A204.1 (cell line): ENCODE results near the gene CD226.
"Not testable (repeated sequence)": the region's sequence is repeated elsewhere in the genome, so short reads cannot be mapped to it uniquely, and the experiment has no call there.

Source experiments
- FAIRE-seq: peaks from 2 replicates; lab custom pipeline; 2012; peaks lifted over from hg19 to GRCh38; lab: Jason Lieb, UNC

The CD226 gene

DNA sequence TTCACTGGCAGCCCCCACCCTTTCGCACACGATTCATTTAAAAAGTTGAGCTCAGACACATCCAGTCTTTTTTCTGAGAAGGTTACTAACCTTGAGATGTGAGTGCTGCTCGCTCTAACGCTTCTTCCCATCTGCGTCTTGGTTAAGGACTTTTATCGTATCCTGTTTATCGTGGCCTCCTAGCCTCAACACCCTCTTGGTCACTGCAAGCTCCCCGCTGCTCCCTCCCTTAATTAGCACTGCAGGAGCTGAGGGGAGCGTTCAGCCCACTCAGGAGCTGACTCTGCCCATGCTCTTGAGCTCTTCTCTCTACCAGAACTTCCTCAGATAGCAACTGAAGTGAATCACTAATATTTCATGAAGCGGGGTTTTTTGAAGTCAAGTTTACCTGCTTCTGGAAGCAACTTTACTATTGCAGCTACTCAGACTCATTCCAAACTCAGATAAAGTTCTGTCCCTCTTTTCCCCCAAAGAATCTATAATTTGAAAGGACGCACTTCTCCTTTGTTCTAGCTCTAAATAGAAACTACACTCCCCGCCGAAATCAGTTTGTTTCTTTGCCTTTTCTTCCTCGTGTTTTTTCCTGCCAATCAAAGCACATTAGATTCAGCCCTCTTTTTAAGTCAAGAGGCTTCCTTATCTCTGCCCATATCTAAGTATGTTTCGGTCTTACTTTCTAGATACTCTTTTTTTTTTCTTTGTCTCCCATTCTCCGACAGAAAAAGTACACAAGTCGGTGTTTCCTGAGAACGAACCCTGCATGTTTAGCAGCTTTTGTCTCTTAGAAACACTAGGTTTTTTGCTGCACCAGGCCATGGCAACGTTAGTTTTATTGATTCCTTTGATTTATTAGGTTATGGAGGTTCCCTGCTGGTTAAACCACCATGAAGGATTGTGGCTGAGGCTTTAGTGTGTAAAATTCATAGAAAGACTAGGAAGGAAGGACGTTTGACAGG, 9.3 kb upstream of the CD226 start:
- FAIRE-seq = no peak

DNA sequence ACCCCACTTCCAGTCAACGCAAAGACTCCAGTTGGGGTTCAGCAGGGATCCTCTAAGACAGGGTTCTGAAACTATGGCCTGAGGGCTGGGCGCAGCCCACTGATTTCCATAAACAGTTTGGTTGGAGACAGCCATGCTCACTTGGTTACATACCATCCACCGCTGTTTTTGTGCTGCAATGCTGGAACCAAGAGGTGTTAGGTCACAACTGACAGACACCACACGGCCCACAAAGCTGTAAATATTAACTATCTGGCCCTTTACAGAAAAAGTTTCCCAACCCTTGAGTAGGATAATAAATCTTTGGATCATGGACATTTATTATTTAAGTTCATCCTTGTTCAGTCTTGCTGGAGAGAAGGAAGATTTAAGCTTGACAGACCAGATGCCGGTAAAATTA, 8.4 kb upstream of the CD226 start:
- no peak for FAIRE-seq

DNA sequence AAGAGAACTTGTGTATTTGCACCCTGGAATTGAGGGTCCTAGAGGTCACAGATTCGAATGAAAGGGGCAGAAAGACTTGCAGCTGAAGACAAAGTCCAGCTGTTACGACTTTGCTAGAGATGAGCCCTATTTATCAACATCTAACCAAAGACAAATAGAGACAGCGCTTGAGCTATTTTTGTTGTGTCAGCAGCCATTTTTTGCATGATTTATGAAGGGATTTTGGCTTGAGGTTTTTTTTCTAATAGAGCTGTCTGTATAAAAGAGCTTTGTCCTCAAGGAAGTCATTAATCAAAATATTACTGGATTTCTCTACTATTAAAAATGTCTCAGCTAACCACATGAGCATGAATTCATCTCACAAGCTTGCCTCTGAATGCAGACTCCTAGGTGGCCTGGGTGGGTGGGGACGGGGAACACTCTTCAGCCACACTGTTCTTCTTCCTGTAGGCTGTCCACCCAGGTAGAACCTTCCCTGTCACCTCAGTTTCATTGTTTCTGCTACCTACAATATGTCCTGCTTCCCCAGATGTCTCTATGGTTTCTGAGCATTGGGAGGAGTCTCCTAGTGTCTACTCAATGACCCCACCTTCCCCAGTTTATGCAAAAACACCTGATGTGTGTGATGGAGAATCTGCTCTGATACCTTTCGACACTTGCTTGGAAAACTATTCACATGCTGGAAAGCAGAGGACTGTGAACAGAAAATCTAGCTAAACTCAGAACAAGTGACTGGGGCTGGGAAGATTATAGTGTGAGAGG, 7.2 kb upstream of the CD226 start:
- no peak for FAIRE-seq

DNA sequence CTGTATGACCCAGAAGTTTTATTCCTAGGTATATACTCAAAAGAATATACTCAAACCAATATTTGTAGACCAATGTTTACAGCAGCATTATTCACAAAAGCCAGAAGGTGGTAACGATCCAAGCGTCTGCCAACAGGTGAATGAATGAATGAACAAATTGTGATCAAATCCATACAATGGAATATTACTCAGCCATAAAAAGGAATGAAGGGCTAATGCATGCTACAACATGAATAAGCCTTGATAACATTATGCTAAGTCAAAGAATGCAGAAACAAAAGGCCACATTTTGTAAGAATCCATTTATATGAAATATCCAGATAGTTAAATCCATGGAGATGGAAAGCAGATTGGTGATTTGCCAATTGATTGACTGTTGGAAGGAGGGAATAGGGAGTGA, 5.5 kb upstream of the CD226 start:
- FAIRE-seq = no peak

DNA sequence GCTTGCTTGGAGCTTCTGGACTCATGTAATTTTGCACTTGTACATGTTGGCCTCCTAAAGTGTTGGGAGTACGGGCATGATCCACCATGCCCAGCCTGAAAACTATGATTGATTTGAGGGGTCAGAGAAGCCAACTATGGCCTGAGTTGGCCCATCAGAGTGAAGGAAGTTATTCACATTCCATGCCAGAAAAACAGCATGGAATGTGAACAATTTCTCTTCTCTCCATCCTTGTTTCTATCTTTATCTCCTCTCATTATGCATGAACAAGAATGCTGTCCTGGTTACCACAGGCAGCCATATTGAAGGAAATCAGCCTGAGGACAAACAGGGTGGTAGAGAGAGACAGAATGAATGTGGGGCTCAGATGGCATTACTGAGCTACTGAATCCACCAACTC, 3.5 kb upstream of the CD226 start:
- no peak for FAIRE-seq

DNA sequence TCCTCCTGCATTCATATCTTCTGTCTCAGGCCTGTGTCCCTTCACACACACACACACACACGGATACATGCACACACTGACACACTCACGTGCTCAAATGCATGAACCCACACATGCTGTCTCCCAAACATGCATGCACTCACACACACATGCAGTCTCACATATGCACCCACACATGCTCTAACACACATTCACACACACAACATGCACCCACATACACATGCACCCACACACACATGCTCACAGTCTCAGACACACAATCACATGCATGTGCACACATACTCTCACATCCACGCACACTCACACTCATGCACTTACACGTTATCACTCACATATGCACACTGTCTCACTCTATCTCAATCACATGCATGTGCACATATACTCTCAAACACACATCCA, 1.9 kb upstream of the CD226 start:
- FAIRE-seq = no peak

DNA sequence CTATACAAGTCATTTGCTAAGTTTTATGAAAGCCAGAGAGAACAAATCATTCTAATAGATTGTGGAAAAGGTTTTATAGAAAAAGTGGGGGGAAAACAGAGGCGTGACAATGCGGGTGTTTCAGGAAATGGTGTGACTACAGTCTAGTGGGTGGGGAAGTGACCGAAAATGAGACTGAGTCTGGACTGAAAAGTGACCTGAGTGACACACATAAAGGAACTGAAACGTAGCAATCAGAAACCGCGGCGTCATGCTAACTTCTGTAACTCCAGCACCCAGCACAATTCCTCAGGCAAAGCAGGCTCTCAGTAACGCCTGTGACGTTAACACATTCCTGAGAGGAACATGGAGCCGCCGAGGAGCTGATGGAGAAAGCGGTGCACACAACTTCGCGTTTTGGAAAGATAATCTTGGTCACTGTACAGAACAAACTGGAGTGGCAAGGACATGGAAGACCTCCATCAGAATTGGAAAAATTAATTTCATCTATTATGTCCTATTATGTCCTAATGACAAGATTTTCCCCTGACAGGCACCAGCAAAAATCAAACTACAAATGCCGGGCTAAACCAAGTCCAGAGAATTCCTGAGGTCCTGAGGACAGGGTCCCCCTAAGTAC, 1.4 kb upstream of the CD226 start:
- FAIRE-seq = no peak

DNA sequence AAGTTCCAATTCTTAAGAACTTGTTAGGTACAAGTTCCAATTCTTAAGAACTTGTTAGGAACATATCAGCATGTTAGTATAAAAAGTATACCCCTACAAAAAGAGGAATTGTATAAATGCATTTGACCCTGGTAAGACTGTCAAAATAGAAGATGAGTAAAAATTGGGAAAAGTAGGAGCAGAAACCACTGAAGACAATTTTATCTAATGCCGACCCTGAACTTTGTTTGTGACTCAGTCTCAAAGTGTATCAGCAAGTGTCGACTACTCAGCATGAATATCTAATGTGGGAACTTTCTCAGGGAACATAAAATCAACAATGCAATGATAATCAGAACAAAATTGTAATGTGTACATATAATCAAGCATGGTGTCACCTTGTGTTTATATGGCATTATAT, 583 bp upstream of the CD226 start:
- FAIRE-seq = no peak

DNA sequence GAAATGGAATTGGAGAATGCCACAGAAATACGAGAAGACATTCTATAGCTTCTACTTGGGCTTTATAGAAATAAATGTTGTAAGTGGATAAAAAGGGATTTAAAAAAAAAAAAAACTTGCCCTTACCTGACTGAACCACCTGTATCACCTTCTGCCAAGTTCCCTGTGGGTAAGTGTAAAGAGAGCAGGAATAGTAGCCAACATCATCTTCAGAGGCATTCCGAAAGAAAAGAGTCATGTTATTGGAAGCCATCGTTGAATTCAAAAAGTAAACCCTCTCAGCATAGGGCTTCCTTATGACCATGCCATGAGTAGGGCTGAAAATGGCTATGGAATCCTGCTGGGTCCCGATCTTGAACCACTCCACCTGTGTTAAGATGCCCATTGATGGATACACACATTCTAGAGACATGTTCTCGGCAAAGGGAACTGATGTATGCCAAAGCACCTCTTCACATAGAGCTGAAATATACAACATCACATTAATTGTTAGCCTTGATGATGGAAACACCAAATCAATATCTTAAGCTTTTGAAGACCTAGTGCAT, 991 bp downstream of the CD226 start:
- no peak for FAIRE-seq

DNA sequence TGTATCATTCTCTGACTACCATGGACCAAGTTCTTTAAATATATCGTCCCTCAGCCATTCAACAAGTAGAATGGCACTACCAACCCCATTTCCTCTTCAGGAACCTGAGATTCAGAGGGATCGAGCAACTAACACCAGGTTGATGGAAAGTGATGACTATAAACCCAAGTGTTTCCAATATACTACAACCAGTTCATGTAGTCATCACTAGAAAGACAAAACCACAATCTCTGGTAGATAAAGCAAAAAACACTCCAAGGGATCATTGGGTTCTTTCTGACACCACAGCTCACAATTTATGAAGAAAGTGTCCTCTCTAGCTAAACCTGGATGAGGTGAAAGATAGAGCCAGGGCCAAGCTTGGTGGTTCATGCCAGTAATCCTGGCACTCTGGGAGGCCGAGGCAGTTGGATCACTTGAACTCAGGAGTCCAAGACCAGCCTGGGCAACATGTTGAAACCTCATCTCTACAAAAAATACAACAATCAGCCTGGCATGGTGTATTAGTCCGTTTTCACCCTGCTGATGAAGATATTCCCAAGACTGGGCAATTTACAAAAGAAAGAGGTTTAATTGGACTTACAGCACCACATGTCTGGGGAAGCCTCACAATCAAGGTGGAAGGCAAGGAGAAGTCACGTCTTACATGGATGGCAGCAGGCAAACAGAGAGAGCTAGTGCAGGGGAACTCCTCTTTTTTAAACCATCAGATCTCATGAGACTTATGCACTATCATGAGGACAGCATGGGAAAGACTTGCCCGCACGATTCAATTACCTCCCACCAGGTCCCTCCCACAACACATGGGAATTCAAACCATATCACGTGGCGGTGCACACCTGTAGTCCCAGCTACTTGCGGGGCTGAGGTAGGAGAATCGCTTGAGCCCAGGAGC, 2.2 kb downstream of the CD226 start:
- FAIRE-seq = no peak

DNA sequence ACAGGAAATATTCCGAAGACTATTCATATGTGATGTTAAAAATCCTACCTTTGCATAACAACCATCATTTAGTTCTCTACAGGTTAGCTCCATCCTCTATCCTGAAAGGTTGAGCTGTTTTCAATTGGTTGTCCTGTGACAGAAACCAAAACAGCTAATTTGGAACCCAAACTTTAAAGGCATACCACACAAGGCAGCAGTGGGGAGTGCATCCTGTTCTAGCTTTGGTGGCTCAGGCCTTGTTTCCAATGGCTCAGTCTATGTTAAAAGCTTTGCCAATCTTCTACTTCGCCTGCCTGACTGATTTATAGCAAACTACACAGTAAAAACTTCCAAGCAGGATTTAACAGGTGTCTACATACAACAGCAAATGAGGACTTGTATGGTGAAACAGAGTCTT, 3.2 kb downstream of the CD226 start:
- no peak for FAIRE-seq

DNA sequence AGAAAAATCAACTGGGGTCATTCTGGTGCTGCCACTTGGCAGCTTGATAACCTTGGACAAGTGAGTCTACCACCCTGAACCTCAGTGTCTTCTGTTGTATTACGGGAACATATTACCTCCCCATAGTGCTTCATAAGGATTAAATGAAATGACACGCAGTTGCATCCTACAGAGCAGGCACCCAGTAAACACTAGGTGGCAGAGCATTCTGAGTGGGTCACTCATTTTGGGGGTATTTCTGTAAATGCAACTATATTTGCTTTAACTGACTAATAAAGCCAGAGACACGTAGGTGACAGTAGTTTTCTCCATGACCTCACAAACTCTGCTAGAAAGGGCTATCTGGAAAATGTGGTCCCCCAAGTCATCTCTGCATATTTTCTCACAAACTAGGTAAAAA, 4.7 kb downstream of the CD226 start:
- FAIRE-seq = no peak

DNA sequence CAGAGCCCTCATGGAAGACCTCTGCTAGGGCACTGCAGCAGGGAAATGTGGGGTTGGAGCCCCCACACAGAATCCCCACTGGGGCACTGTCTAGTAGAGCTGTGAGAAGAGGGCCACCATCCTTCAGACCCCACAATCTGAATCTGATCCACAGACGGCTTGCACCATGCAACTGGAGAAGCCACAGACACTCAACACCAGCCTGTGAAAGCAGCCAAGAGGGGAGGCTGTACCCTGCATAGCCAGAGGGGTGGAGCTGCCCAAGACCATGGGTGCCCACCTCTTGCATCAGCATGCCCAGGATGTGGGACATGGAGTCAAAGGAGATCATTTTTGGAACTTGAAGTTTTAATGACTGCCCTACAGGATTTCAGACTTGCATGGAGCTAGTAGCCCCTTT, 6.5 kb downstream of the CD226 start:
- FAIRE-seq = no peak

DNA sequence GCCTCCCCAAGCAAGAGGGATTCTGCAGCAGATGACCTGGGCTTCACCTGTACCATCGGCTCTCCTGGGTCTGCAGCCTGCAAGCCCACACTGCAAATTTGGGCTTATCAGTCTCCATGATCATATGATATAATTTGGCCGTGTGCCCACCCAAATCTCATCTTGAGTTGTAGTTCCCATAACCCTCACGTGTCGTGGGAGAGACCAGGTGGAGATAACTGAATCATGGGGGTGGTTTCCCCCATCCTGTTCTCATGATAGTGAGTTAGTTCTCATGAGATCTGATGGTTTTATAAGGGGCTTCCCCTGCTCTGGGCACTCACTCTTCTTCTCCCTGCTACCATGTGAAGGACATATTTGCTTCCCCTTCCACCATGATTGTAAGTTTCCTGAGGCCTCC, 7.9 kb downstream of the CD226 start:
- FAIRE-seq = not testable (repeated sequence)

DNA sequence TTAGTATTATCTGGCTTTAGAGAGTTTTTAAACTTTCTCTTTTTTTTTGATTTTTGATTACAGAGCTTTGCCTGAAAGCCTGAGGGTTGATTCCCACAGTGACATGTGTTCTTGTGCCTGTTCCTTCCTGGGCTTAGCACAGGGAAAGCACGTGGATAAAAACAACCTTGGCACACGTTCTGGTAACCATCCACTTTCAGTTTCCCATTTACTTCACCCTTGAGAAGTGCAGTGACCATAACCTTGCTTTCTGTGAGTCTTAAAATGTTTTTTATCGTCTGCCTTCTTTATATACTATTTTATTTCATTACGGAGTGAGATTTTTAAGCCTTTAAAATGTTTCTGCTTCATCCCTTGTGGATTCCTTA, 11.5 kb downstream of the CD226 start:
- no peak for FAIRE-seq

DNA sequence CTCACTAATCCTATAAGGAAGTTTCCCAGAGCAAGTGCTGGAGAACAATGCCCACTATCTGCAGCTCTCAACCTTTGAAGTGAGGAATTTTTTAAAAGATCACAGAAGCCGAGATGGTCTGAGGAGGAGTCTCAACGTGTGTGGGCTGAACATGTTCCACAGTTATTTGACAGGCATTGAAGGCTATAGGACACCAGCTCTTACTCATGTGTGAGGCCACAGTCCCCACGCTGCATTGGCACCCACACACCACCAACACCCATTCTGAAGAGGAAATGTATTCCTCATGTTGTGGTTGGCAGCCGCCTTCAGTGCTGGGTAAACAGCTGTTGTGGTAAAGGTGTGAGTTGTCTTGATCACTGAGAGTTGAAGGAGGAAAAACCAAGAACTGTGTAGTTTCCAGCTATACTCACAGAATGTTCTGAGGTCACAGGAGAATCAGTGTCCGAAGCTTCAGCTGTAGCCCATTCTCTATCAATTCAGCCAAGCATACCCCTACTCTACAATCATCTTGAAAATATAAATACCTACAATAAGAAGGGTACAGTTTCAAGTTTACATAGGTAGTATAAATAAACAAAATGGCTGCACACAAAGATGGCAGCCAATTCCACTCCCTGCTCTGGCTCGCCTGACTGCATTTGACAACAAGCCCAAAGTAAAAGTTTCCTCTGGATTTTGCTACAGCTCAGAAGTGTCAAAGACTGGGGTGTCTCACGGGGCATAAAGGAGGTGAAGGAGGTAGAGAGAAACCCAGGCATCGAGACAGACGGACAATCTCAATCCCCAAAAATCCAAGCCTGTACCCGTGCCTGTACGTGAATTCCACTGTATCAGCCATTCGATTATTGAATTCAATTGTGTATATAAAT, 12.1 kb downstream of the CD226 start:
- no peak for FAIRE-seq

DNA sequence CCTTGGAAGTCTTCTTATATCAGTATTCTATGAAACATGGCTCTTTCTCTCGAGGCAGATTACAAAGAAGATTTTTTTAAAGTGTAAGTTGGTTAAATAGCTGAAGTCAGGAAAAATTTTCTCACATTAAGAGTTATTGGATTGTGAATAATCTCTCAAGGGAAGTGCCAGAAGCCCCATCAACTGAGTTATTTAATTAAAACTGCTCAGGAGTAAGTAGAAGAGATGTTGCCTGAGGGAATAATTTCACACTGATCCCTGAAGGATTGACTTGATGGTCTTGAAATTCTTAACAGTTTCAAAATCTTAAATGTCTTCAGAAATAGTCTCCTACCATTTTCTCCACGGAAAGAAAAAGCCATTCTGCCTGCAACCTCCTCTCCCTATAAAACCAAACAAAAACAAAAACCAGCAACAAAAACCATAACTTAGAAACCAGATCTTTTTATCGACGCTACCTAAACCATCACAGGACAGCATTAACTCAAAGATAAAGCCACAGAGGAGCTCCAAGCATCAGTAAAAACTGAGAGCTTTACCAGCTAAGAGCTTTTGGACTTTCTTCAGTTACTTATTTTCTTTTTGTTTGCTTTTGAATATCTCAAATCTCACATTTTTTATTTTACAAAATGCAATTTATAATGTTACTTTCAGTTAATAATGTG, 12.9 kb downstream of the CD226 start:
- FAIRE-seq = no peak

DNA sequence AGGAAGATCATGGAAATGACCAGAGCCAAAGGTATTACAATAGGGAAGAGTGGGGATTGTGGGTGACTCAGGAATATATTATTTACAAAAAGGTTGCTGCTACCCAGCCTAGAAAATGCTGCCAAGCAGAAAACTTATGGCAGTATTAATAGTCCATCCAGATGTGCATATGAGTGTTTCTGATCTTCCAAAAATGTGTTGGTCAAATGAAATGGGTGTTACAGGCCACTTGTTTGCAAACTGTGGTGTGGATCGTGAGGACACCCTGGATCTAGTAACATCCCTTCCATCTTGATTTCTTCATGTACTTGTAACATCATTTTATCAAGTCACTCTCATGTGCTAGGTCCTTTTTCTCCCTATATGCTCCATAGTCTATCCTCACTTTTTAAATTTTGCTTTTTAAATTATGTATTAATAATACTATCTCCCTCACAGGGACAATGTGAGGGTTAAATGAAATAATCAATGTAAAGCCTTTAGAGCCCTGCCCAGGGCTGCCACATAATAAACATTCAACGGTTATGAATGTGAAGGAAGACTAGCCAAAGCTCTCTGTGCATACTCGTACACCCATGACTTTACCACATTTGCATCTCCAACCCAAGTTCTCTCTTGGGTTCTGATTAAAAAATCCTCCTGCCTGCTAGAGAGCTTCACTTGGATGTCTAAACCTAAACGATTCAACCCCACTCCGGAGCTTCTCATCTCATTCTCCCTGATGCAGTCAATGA, 18.5 kb downstream of the CD226 start:
- FAIRE-seq = no peak

DNA sequence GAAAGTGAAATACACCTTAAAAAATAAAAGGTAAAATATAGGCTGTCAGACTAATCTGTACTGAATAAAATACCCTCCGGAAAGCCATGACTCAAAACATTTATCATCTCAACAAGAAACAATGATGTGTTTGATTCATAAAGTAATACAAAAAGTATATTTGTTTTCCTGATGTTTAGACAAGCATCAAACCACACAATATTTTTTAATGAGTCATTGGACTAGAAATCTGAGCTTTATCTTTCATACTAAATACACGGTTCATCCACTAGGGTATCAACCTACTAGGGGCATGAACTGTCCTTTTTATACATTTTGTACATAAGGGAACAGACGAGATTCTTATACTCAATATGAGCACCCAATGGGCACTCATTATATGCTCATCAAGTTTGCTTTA, 31.3 kb downstream of the CD226 start:
- no peak for FAIRE-seq

DNA sequence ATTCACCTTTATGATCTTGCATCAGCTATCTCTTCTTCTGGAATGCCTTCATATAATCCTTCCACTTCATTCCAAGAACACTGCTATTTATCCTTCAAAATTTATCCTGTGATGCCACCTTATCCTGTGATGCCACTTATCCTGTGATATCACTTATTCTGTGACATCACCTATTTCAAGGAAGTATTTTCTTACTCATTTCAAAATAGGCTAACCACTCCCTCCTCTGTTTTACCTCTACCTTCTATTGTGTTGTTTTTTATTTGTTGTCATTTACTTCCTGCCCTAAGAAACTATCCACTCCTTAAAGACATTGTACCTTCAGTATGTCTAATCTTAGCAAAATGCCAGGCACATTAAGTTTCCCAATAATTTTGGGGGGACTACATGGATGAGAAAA, 38.8 kb downstream of the CD226 start:
- no peak for FAIRE-seq
